VCaP (cell line): ENCODE results near the gene PRIM2.
"Not testable (repeated sequence)": the region's sequence is repeated elsewhere in the genome, so short reads cannot be mapped to it uniquely, and the experiment has no call there.

ENCODE experiments used
- H3K27ac ChIP-seq: fragments of 450-650 bp; 2 replicates; pipeline ENCODE4 v1.5.1; 2017
- TF ChIP-seq, protein P1 (sequence below): fragments of 450-650 bp; conservative IDR thresholded peaks from 2 replicates; pipeline ENCODE4 v1.5.1; 2017; ENCODE audit warnings: mild to moderate bottlenecking, moderate library complexity

Gene PRIM2

GRCh38 chr6:57368965-57369731 is 51.7 kb downstream of the PRIM2 start:
- not testable (repeated sequence) for H3K27ac ChIP-seq

GRCh38 chr6:57371779-57372178 is 54.3 kb downstream of the PRIM2 start:
- H3K27ac ChIP-seq = not testable (repeated sequence)

- H3K27ac ChIP-seq = not testable (repeated sequence)
Observed at GRCh38 chr6:57374764-57375163, 57.3 kb downstream of the PRIM2 start.

GRCh38 chr6:57376083-57376482 is 58.7 kb downstream of the PRIM2 start:
- not testable (repeated sequence) for H3K27ac ChIP-seq

GRCh38 chr6:57389038-57389592 is 71.7 kb downstream of the PRIM2 start:
- not testable (repeated sequence) for H3K27ac ChIP-seq

GRCh38 chr6:57390818-57391217 is 73.4 kb downstream of the PRIM2 start:
- H3K27ac ChIP-seq = not testable (repeated sequence)

DNA sequence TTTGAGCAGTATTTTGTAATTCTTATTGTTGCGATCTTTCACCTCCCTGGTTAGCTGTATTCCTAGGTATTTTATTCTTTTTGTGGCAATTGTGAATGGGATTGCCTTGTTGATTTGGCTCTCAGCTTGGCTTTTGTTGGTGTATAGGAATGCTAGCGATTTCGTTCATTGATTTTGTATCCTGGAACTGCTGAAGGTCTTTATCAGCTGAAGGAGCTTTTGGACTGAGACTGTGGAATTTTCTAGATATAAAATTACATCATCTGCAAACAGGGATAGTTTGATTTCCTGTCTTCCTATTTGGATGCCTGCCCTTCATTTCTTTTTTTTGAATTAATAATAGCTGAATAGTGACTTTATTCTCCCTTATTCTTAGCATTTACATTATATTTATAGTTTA is 74.6 kb downstream of the PRIM2 start:
- not testable (repeated sequence) for H3K27ac ChIP-seq

DNA sequence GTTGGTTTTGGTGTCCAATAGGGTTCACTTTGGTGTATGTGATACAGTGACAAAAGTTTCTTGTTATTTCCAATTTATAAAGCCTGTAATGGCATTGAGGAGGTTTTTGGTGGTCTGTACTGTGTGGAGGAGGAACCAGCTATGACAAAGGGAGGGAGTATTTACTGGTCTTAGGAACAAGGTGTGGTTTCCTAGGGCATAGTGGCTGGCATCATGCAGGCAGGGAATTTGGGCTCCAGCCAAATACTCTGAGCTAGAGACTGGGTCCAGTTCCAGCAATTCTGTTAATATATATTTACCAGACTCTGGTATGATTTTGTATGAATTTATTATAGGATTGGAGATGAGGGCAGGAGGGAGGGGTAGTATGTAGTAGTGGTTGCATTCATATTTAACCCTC is 101.9 kb downstream of the PRIM2 start:
- not testable (repeated sequence) for H3K27ac ChIP-seq

DNA sequence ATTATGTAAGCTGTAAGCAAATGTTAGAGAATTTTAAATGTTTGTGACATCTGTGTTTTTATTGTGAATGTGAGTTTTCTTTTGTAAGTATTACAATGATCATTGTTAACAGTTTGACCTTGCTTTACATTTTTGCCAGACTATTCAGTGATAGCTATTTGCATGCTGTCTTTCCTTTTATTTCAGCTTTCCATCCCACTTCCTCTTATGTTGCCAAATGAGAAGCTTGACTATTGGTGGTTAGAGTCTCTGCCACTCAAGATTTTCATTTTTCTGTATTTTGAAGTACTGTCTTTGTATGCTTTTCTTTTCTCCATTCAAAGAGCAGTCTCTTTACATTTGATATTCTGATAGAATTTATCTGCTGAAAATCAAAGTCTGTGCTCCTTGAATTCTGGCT is 104.1 kb downstream of the PRIM2 start:
- TF ChIP-seq, protein P1, sequence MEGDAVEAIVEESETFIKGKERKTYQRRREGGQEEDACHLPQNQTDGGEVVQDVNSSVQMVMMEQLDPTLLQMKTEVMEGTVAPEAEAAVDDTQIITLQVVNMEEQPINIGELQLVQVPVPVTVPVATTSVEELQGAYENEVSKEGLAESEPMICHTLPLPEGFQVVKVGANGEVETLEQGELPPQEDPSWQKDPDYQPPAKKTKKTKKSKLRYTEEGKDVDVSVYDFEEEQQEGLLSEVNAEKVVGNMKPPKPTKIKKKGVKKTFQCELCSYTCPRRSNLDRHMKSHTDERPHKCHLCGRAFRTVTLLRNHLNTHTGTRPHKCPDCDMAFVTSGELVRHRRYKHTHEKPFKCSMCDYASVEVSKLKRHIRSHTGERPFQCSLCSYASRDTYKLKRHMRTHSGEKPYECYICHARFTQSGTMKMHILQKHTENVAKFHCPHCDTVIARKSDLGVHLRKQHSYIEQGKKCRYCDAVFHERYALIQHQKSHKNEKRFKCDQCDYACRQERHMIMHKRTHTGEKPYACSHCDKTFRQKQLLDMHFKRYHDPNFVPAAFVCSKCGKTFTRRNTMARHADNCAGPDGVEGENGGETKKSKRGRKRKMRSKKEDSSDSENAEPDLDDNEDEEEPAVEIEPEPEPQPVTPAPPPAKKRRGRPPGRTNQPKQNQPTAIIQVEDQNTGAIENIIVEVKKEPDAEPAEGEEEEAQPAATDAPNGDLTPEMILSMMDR = no peak
- no peak overlapping the region for H3K27ac ChIP-seq

GRCh38 chr6:57423468-57423867 is 106.0 kb downstream of the PRIM2 start:
- H3K27ac ChIP-seq = no peak overlapping the region
- TF ChIP-seq, protein P1 = no peak

GRCh38 chr6:57431742-57432141 is 114.3 kb downstream of the PRIM2 start:
- H3K27ac ChIP-seq = not testable (repeated sequence)

DNA sequence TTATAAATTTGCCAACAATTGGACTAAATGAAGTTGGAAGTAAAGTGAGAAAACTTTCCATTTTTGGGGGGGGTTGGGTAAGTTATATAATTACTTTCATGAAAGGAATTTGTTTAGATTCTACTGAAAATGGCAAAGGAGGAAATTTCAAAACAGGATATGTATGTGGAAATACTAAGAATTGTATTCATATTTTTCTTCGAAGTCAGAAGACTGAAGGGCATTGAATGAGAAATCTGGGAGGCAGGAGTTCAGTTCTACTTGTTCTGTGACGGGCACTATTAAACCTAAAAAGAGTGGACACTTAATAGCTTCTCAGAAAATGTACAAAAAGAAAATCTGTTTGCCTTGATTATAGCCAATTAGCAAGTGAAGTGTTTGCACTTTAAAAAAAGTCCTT is 114.7 kb downstream of the PRIM2 start:
- H3K27ac ChIP-seq = no peak overlapping the region
- TF ChIP-seq, protein P1 = no peak
